Stimulated activated CD8-positive, alpha-beta memory T cell treated with anti-CD3 and anti-CD28 coated beads, Interleukin-4, amount 100 ng/mL, for 4 hours (primary cell): Measurements from ENCODE around the gene SLC7A9.
"Not testable (repeated sequence)": the region's sequence is repeated elsewhere in the genome, so short reads cannot be mapped to it uniquely, and the experiment has no call there.

ENCODE experiments used
- DNase-seq, 2 donors: peaks; one replicate each; pipeline ENCODE4 v3.0.0-alpha.2; 2020; ENCODE audit warnings: low read depth in 2 of 2, low spot score in 1 of 2

SLC7A9 gene

DNA sequence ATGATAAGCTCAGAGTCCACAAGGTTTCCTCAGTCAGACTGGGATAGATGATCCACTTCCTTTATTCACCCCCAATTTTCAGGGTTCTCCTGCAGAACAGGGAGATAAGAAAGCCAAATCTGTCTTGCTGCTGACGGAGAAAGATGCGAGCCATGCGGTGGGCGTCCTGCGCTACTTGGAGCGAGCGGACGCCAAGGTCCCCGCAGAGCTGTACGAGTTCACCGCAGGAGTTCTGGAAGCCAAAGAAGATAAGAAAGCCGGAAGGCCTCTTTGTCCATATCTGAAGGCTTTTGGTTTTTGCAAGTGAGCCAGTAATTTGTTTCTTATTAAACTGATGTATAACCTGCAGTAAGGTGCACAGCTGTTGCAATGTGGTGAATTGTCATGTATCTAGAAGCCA lies 66.7 kb downstream of the SLC7A9 start:
- DNase-seq: no peak

DNA sequence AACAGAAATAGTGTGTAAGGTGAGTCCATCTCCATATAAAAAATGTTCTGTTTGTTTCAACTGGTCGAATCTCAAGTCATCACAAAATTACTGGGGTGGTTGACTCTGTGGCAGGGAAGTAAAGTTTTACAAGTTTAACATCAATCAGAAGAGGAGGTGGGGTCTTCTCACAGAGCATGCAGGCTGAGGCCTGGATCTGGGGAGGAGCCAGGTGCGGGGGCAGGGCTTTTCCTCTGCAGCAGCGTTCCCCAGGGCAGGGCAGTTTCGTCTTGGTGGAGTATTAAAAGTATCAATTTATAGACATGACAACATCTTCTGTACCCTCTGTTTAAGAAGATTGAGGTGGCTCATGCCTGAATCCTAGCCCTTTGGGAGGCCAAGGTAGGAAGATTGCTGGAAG lies 68.8 kb downstream of the SLC7A9 start:
- DNase-seq: no peak

DNA sequence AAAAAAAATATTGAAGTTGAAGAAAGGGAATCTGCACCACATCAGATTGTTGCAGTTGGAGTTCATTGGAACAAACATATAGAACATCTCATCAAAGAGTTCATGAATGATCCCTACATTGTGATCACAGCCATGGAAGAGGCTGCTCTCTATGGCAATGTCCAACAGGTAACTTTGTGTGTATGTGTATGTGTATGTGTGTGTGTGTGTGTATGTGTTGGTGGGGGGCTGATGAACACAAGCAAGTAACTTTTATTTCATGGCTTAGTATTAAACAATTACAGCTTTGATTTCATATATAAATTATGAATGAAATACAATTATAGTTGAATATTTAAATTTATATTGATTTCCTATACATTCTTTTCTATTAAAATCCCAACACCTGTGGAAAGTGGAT lies 69.4 kb downstream of the SLC7A9 start:
- DNase-seq: no peak

DNA sequence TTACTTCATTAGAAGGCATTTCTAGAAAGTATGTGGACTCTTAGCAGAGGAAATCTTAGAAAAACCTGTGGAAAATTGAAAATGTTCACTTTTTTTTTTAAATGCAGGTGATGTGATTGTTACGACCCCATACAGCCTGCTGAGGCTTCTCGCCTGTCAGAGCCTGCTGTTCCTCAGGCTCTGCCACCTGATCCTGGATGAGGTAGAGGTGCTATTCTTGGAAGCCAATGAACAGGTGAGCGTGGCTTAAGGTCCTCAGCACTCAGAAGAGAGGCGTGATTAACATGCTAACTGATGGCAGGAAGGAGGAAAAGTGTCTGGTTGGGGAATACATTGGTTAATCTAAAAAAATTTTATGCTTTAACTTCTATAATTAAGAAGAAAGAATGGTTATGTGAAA lies 71.4 kb downstream of the SLC7A9 start:
- no peak for DNase-seq

DNA sequence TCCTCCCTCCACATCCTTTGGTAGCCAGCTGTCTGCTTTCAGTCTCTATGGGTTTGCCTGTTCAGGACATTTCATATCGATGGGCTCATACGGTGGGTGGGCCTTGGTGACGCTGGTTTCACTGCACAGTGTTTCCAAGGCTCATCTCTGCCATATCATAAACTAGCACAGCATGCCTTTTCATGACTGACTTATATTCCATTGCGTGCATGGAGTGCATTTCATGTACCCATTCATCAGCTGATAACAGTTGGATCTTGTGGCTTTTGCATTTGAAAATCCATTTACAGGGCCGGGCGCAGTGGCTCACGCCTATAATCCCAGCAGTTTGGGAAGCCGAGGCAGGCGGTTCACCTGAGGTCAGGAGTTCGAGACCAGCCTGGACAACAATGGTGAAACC lies 80.1 kb downstream of the SLC7A9 start:
- DNase-seq: no peak

DNA sequence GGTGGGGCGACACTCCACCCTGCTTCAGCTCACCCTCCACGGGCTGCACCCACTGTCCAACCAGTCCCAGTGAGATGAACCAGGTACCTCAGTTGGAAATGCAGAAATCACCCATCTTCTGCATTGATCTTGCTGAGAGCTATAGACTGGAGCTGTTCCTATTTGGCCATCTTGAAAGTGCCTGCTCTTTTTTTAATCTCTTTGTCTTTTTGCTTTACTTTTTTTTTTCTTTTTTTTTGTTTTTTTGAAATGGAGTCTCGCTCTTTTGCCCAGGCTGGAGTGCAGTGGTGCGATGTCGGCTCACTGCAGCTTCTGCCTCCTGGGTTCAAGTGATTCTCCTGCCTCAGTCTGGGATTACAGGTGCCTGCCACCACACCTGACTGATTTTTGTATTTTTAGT lies 81.7 kb downstream of the SLC7A9 start:
- DNase-seq: not testable (repeated sequence)

DNA sequence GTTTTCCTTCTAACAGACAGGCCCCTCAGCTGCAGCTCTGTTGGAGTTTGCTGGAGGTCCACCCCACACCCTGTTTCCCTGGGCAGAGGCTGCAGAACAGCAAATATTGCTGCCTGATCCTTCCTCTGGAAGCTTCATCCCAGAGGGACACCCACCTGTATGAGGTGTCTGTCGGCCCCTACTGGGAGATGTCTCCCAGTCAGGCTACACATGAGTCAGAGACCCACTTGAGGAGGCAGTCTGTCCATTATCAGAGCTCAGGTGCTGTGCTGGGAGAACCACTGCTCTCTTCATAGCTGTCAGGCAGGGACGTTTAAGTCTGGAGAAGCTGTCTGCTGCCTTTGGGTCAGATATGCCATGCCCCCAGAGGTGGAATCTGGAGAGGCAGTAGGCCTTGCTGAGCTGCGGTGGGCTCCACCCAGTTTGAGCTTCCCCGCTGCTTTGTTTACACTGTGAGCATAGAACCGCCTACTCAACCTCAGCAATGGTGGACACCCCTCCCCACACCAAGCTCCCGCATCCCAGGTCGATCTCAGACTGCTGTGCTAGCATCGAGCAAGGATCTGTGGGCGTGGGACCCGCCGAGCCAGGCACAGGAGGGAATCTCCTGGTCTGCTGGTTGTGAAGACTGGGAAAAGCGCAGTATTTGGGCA lies 82.3 kb downstream of the SLC7A9 start:
- DNase-seq: not testable (repeated sequence)

DNA sequence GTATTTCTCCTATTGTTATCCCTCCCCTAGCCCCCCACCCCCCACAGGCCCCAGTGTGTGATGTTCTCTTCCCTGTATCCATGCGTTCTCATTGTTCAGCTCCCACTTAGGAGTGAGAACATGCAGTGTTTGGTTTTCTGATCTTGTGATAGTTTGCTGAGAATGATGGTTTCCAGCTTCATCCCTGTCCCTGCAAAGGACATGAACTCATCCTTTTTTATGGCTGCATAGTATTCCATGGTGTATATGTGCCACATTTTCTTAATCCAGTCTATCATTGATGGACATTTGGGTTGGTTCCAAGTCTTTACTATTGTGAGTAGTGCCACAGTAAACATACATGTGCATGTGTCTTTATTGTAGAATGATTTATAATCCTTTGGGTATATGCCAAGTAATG lies 87.5 kb downstream of the SLC7A9 start:
- not testable (repeated sequence) for DNase-seq

DNA sequence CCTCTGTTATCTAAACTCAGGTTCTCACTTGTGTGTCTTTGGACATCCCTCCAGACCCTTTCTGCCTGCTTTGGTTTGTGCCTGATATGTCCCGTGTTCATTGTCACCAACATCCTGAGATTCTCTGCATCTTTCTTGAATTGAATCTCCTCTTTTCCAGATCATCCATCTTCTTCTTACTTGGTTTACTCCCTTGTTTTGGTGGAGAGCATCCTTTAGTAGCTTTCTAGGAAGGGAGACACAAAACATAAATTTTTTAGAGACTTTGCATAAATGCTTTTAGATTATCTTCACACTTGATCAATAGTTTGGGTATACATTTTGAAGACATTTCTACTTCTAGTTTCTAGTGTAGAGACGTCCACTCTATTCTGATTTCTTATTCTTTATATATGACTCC lies 88.3 kb downstream of the SLC7A9 start:
- no peak for DNase-seq
